ENCODE results near the gene DNAJC15.

The DNAJC15 gene

GRCh38 chr13:43132257-43132656 lies 108.9 kb downstream of the DNAJC15 start:
- Histone ChIP-seq H3K4me3 (ENCODE audit: low read length) (no peak overlapping the region), H3K9me3 (ENCODE audit: control insufficient read depth, low read depth, low read length) (no peaks in the 10 kb centered on the region), H3K27me3 (ENCODE audit: control insufficient read depth, insufficient read depth, low read length) (no peaks in the 10 kb centered on the region), H3K4me1 (ENCODE audit: control insufficient read depth, low read depth, low read length) (peaks cover 28% of the 10 kb centered on the region), H3K9ac (ENCODE audit: low read length) (no peak overlapping the region), H3K27ac (ENCODE audit: low read length) (no peak overlapping the region), H3K36me3 (ENCODE audit: control insufficient read depth, low read depth, low read length) (no peaks in the 10 kb centered on the region)

GRCh38 chr13:43132911-43133310 lies 109.5 kb downstream of the DNAJC15 start:
- H3K27ac ChIP-seq (ENCODE audit: low read length), result no peak overlapping the region
- H3K4me1 ChIP-seq (ENCODE audit: control insufficient read depth, low read depth, low read length), result peaks cover 26% of the 10 kb centered on the region

GRCh38 chr13:43133792-43134191 lies 110.4 kb downstream of the DNAJC15 start:
- Histone ChIP-seq H3K9me3 (ENCODE audit: control insufficient read depth, low read depth, low read length) (no peaks in the 10 kb centered on the region), H3K27ac (ENCODE audit: low read length) (no peak overlapping the region), H3K27me3 (ENCODE audit: control insufficient read depth, insufficient read depth, low read length) (no peaks in the 10 kb centered on the region), H3K9ac (ENCODE audit: low read length) (no peak overlapping the region), H3K36me3 (ENCODE audit: control insufficient read depth, low read depth, low read length) (no peaks in the 10 kb centered on the region), H3K4me3 (ENCODE audit: low read length) (no peak overlapping the region), H3K4me1 (ENCODE audit: control insufficient read depth, low read depth, low read length) (peaks cover 20% of the 10 kb centered on the region)

More at GRCh38 chr13:43132911-43133310, 109.5 kb downstream of the DNAJC15 start:
- Histone ChIP-seq H3K9me3 (ENCODE audit: control insufficient read depth, low read depth, low read length) (no peaks in the 10 kb centered on the region), H3K27me3 (ENCODE audit: control insufficient read depth, insufficient read depth, low read length) (no peaks in the 10 kb centered on the region), H3K4me3 (ENCODE audit: low read length) (no peak overlapping the region), H3K36me3 (ENCODE audit: control insufficient read depth, low read depth, low read length) (no peaks in the 10 kb centered on the region), H3K9ac (ENCODE audit: low read length) (no peak overlapping the region)

- no peaks in the 10 kb centered on the region for H3K27me3 ChIP-seq (ENCODE audit: control insufficient read depth, insufficient read depth, low read length)
- H3K4me3 ChIP-seq (ENCODE audit: low read length), result no peak overlapping the region
- H3K27ac ChIP-seq (ENCODE audit: low read length), result no peak overlapping the region
- H3K9ac ChIP-seq (ENCODE audit: low read length), result no peak overlapping the region
- no peaks in the 10 kb centered on the region for H3K36me3 ChIP-seq (ENCODE audit: control insufficient read depth, low read depth, low read length)
- no peaks in the 10 kb centered on the region for H3K9me3 ChIP-seq (ENCODE audit: control insufficient read depth, low read depth, low read length)
- H3K4me1 ChIP-seq (ENCODE audit: control insufficient read depth, low read depth, low read length), result peaks cover 20% of the 10 kb centered on the region
Observed at GRCh38 chr13:43134868-43135267, 111.5 kb downstream of the DNAJC15 start.

- no peak overlapping the region for H3K27ac ChIP-seq (ENCODE audit: low read length)
- peaks cover 20% of the 10 kb centered on the region for H3K4me1 ChIP-seq (ENCODE audit: control insufficient read depth, low read depth, low read length)
- no peaks in the 10 kb centered on the region for H3K9me3 ChIP-seq (ENCODE audit: control insufficient read depth, low read depth, low read length)
- H3K4me3 ChIP-seq (ENCODE audit: low read length), result no peak overlapping the region
- no peaks in the 10 kb centered on the region for H3K36me3 ChIP-seq (ENCODE audit: control insufficient read depth, low read depth, low read length)
- no peak overlapping the region for H3K9ac ChIP-seq (ENCODE audit: low read length)
- H3K27me3 ChIP-seq (ENCODE audit: control insufficient read depth, insufficient read depth, low read length), result no peaks in the 10 kb centered on the region
Observed at GRCh38 chr13:43135516-43135915, 112.1 kb downstream of the DNAJC15 start.

GRCh38 chr13:43136920-43137575 lies 113.7 kb downstream of the DNAJC15 start:
- Histone ChIP-seq H3K9ac (ENCODE audit: low read length) (no peak overlapping the region), H3K9me3 (ENCODE audit: control insufficient read depth, low read depth, low read length) (no peaks in the 10 kb centered on the region), H3K36me3 (ENCODE audit: control insufficient read depth, low read depth, low read length) (no peaks in the 10 kb centered on the region), H3K27ac (ENCODE audit: low read length) (no peak overlapping the region), H3K27me3 (ENCODE audit: control insufficient read depth, insufficient read depth, low read length) (no peaks in the 10 kb centered on the region), H3K4me3 (ENCODE audit: low read length) (no peak overlapping the region), H3K4me1 (ENCODE audit: control insufficient read depth, low read depth, low read length) (peaks cover 30% of the 10 kb centered on the region)

GRCh38 chr13:43139211-43139610 lies 115.8 kb downstream of the DNAJC15 start:
- Histone ChIP-seq H3K27ac (ENCODE audit: low read length) (no peak overlapping the region), H3K27me3 (ENCODE audit: control insufficient read depth, insufficient read depth, low read length) (no peaks in the 10 kb centered on the region), H3K9ac (ENCODE audit: low read length) (no peak overlapping the region), H3K36me3 (ENCODE audit: control insufficient read depth, low read depth, low read length) (no peaks in the 10 kb centered on the region), H3K4me1 (ENCODE audit: control insufficient read depth, low read depth, low read length) (peaks cover 24% of the 10 kb centered on the region), H3K4me3 (ENCODE audit: low read length) (no peak overlapping the region), H3K9me3 (ENCODE audit: control insufficient read depth, low read depth, low read length) (no peaks in the 10 kb centered on the region)

GRCh38 chr13:43139921-43140320 lies 116.5 kb downstream of the DNAJC15 start:
- Histone ChIP-seq H3K36me3 (ENCODE audit: control insufficient read depth, low read depth, low read length) (no peaks in the 10 kb centered on the region), H3K27ac (ENCODE audit: low read length) (no peak overlapping the region), H3K4me3 (ENCODE audit: low read length) (no peak overlapping the region), H3K4me1 (ENCODE audit: control insufficient read depth, low read depth, low read length) (peaks cover 24% of the 10 kb centered on the region), H3K27me3 (ENCODE audit: control insufficient read depth, insufficient read depth, low read length) (no peaks in the 10 kb centered on the region), H3K9ac (ENCODE audit: low read length) (no peak overlapping the region), H3K9me3 (ENCODE audit: control insufficient read depth, low read depth, low read length) (no peaks in the 10 kb centered on the region)

- Histone ChIP-seq H3K9ac (ENCODE audit: low read length) (no peak overlapping the region), H3K4me1 (ENCODE audit: control insufficient read depth, low read depth, low read length) (peaks cover 24% of the 10 kb centered on the region), H3K36me3 (ENCODE audit: control insufficient read depth, low read depth, low read length) (no peaks in the 10 kb centered on the region), H3K27me3 (ENCODE audit: control insufficient read depth, insufficient read depth, low read length) (no peaks in the 10 kb centered on the region), H3K27ac (ENCODE audit: low read length) (no peak overlapping the region), H3K9me3 (ENCODE audit: control insufficient read depth, low read depth, low read length) (no peaks in the 10 kb centered on the region), H3K4me3 (ENCODE audit: low read length) (no peak overlapping the region)
Observed at GRCh38 chr13:43140985-43141384, 117.6 kb downstream of the DNAJC15 start.

GRCh38 chr13:43141685-43142084 lies 118.3 kb downstream of the DNAJC15 start:
- H3K4me1 ChIP-seq (ENCODE audit: control insufficient read depth, low read depth, low read length), result peaks cover 24% of the 10 kb centered on the region
- no peak overlapping the region for H3K9ac ChIP-seq (ENCODE audit: low read length)
- no peaks in the 10 kb centered on the region for H3K27me3 ChIP-seq (ENCODE audit: control insufficient read depth, insufficient read depth, low read length)
- H3K27ac ChIP-seq (ENCODE audit: low read length), result no peak overlapping the region
- H3K4me3 ChIP-seq (ENCODE audit: low read length), result no peak overlapping the region
- no peaks in the 10 kb centered on the region for H3K36me3 ChIP-seq (ENCODE audit: control insufficient read depth, low read depth, low read length)
- no peaks in the 10 kb centered on the region for H3K9me3 ChIP-seq (ENCODE audit: control insufficient read depth, low read depth, low read length)

- no peaks in the 10 kb centered on the region for H3K36me3 ChIP-seq (ENCODE audit: control insufficient read depth, low read depth, low read length)
- H3K4me1 ChIP-seq (ENCODE audit: control insufficient read depth, low read depth, low read length), result peaks cover 16% of the 10 kb centered on the region
- no peak overlapping the region for H3K9ac ChIP-seq (ENCODE audit: low read length)
- no peaks in the 10 kb centered on the region for H3K27me3 ChIP-seq (ENCODE audit: control insufficient read depth, insufficient read depth, low read length)
- H3K4me3 ChIP-seq (ENCODE audit: low read length), result no peak overlapping the region
- no peaks in the 10 kb centered on the region for H3K9me3 ChIP-seq (ENCODE audit: control insufficient read depth, low read depth, low read length)
- H3K27ac ChIP-seq (ENCODE audit: low read length), result no peak overlapping the region
Observed at GRCh38 chr13:43143591-43143990, 120.2 kb downstream of the DNAJC15 start.

- Histone ChIP-seq H3K9ac (ENCODE audit: low read length) (no peak overlapping the region), H3K4me1 (ENCODE audit: control insufficient read depth, low read depth, low read length) (peaks cover 15% of the 10 kb centered on the region), H3K27ac (ENCODE audit: low read length) (no peak overlapping the region), H3K9me3 (ENCODE audit: control insufficient read depth, low read depth, low read length) (no peaks in the 10 kb centered on the region), H3K36me3 (ENCODE audit: control insufficient read depth, low read depth, low read length) (no peaks in the 10 kb centered on the region), H3K27me3 (ENCODE audit: control insufficient read depth, insufficient read depth, low read length) (no peaks in the 10 kb centered on the region), H3K4me3 (ENCODE audit: low read length) (no peak overlapping the region)
Observed at GRCh38 chr13:43145534-43146196, 122.3 kb downstream of the DNAJC15 start.

All from iPS-18a (cell line).